Erythroblast (primary cell): ENCODE results near the gene MDH1.

Experiments
- GATA1 ChIP-seq: IDR thresholded peaks from 2 replicates; pipeline ENCODE4 v1.6.1; 2011; ENCODE audit warnings: low read depth, mild to moderate bottlenecking, control low read depth, low read length, moderate library complexity
- POLR2A ChIP-seq: IDR thresholded peaks from 2 replicates; pipeline ENCODE4 v1.6.1; 2011; ENCODE audit warnings: mild to moderate bottlenecking, low read length

DNA sequence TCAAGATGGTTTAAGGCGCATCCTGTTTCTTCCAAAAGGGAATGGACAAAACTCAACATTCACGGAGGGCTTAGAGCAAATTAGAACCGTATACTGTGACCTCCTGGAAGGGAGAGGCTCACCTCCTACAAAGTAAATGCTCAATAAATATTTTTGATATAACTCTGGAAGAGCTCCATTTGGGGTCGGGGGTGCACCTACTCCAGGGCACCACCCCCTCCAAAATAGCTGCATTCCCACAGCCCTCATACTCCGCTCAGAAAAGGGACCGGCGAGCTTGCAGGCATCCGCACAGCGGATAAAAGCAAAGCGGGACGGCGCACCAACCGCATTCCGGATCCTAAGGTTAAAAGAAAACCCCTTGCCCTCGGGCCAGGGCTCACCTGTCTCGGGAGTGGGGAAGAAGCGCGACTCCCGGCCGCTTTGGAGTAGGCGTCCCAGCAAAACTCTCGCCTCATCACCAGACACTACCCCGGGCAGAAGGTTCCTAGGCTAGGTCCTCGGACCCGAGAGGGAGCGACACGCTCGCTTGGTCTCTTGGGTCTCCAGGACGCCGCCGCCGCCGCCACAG lies 864 bp upstream of the MDH1 start:
- TF ChIP-seq POLR2A (no peak), GATA1 (no peak)
